Large intestine (tissue), 3 donors: ENCODE measurements around the gene IL17C. TPM values are rescaled to one million over a fixed set of nuclear protein-coding genes. Genes with fewer than 3 reads are reported as not detected.
"Not testable (repeated sequence)": the region's sequence is repeated elsewhere in the genome, so short reads cannot be mapped to it uniquely, and the experiment has no call there.

ENCODE experiments used
- DNase-seq, 2 donors: peaks; one replicate each; pipeline versions ENCODE4 v3.0.0 to v3.0.0-alpha.2; 2013
- H3K27ac ChIP-seq: one replicate; pipeline ENCODE4 v1.5.1; 2013; ENCODE audit warnings: low read length
- H3K27me3 ChIP-seq: 2 replicates; pipeline ENCODE4 v1.6.1; 2013; ENCODE audit warnings: low read length; ENCODE audit not compliant: control insufficient read depth, insufficient read depth
- H3K36me3 ChIP-seq: 2 replicates; pipeline ENCODE4 v1.6.1; 2013; ENCODE audit warnings: low read length; ENCODE audit not compliant: control insufficient read depth, insufficient read depth
- H3K4me1 ChIP-seq: one replicate; pipeline ENCODE4 v1.6.1; 2013; ENCODE audit warnings: low read length; ENCODE audit not compliant: control insufficient read depth, insufficient read depth
- H3K4me3 ChIP-seq: one replicate; pipeline ENCODE4 v1.5.1; 2013; ENCODE audit warnings: low read length
- H3K9me3 ChIP-seq: one replicate; pipeline ENCODE4 v1.6.1; 2013; ENCODE audit warnings: mild to moderate bottlenecking, low read depth, low read length, moderate library complexity; ENCODE audit not compliant: control insufficient read depth
- WGBS: methylation state at CpG from one replicate; pipeline ENCODE4 v1.1.5; 2013; ENCODE audit warnings: low lambda C conversion rate; ENCODE audit not compliant: insufficient coverage; 5-methylcytosine and 5-hydroxymethylcytosine counted together
- polyA plus RNA-seq: library from polyadenylated mRNA; unstranded; fragments of 120-200 nt; gene quantifications from one replicate; pipeline ENCODE4 v1.2.1, GENCODE V29; 2013

Gene IL17C
- polyA plus RNA-seq, 1 donor, result not detected

- H3K4me3 ChIP-seq, result peak overlapping the region; percentile 100
- peaks cover 7% of the 10 kb centered on the region for H3K36me3 ChIP-seq
- peaks cover 10% of the 10 kb centered on the region for H3K4me1 ChIP-seq
- no CpG with 5 or more reads among the region's 49 CpGs for WGBS
- H3K27ac ChIP-seq, result peak overlapping the region; percentile 70
- peak in 1 of 2 donors; percentile 29 for DNase-seq
- no peaks in the 10 kb centered on the region for H3K27me3 ChIP-seq
- H3K9me3 ChIP-seq, result no peaks in the 10 kb centered on the region
Measured at GRCh38 chr16:88662222-88662842, 24.0 kb downstream of the IL17C start.

DNA sequence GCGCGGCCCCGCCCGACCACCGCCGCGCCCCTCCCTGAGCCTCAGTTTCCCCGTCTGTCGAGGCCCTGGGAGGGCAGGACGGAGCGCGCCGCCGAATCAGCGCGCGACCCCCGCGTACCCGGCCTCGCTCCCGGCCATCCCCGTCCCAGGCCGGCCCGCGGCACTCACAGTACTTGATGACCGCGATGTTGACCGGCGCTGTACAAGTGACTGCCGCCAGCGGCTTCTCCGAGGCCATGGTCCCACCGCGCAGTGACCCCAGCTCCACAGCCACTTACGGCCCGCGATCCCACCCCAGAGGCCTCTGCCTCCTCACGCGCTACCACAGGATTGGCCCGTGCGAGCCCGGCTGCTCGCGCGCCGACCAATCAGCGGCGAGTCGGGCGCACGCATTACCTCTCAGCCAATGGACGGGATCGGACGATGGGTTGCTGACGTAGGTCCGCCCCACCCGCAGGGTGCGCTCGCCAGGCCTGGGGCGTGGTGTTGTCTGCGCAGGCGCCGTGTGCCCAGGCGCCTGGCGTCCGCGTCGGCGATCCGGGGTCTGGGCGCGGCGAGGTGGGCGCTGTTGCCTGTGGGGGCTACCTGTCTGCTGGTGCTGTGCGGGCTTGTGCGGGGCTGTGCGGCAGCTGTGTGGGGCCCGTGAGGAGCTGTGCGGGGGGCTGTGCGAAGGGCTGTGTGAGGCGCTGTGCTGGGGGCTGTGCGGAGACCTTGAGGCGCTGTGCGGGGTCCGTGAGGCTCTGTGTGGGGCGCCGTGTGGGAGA, 24.7 kb downstream of the IL17C start, which contains the start of gene MVD:
MVD (minus strand) TSS at position 249 of the 764 bp plus-strand sequence; CDS start at position 238, 11 bp downstream.
- peak; percentile 99 for DNase-seq
- Histone ChIP-seq H3K4me3 (peak within 1 kb of the TSS; percentile 100), H3K4me1 (peaks cover 10% of the 10 kb centered on the region), H3K27me3 (no peaks in the 10 kb centered on the region), H3K9me3 (no peaks in the 10 kb centered on the region), H3K27ac (peak within 1 kb of the TSS; percentile 70), H3K36me3 (peaks cover 1% of the 10 kb centered on the region)
- no CpG with 5 or more reads among the region's 88 CpGs for WGBS

DNA sequence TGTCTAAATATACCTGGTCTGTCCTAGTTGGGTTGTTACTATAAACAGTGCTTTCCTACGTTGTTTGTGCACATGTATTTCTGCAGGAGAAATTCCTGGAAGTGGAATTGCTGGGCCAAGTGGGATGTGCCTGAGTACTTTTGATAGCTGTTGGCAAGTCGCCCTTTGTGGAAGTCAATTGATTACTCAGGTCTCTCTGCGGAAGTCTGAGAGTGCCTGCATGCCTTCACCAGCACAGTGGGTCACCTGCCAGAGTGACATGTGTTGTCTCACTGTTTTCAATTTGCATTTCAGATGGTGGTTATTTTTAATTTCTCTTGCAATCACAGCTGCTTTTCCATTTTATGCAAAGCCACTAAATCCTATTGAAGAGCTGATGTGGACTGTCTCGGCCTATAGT, 26.8 kb downstream of the IL17C start:
- H3K27me3 ChIP-seq, result no peaks in the 10 kb centered on the region
- H3K4me1 ChIP-seq, result peaks cover 10% of the 10 kb centered on the region
- no peaks in the 10 kb centered on the region for H3K36me3 ChIP-seq
- no peak overlapping the region for H3K4me3 ChIP-seq
- 100% methylated on average over 1 of the region's 4 CpGs for whole genome bisulfite sequencing
- H3K27ac ChIP-seq, result no peak overlapping the region
- H3K9me3 ChIP-seq, result no peaks in the 10 kb centered on the region
- DNase-seq, result no peak

DNA sequence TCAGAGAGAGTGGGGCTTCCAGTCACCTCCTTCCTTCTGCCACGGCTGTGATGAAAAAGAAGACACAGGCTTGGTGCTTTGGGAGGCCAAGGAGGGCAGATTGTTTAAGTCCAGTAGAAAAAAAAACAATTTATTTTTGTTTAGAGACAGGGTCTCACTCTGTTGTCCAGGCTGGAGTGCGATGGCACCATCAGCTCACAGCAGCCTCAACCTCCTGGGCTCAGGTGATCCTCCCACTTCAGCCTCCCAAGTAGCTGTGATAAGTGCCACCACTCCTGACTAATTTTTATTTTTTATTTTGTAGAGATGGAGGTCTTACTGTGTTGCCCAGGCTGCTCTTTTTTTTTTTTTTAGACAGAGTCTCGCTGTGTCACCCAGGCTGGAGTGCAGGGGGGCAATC, 27.2 kb downstream of the IL17C start:
- no peak overlapping the region for H3K27ac ChIP-seq
- no peak for DNase-seq
- WGBS, result no CpG with 5 or more reads among the region's 3 CpGs

GRCh38 chr16:88667461-88667860, 29.1 kb downstream of the IL17C start:
- H3K27ac ChIP-seq, result no peak overlapping the region
- H3K4me3 ChIP-seq, result no peak overlapping the region
- no peaks in the 10 kb centered on the region for H3K36me3 ChIP-seq
- no peak for DNase-seq
- H3K27me3 ChIP-seq, result no peaks in the 10 kb centered on the region
- no peaks in the 10 kb centered on the region for H3K9me3 ChIP-seq
- WGBS, result no CpG with 5 or more reads among the region's 5 CpGs
- H3K4me1 ChIP-seq, result peaks cover 3% of the 10 kb centered on the region

More for the DNA sequence above, 27.2 kb downstream of the IL17C start:
- peaks cover 10% of the 10 kb centered on the region for H3K4me1 ChIP-seq
- H3K9me3 ChIP-seq, result no peaks in the 10 kb centered on the region
- H3K4me3 ChIP-seq, result no peak overlapping the region
- H3K36me3 ChIP-seq, result no peaks in the 10 kb centered on the region
- H3K27me3 ChIP-seq, result no peaks in the 10 kb centered on the region

GRCh38 chr16:88669493-88669892, 31.1 kb downstream of the IL17C start:
- H3K36me3 ChIP-seq, DNase-seq, H3K4me1 ChIP-seq, H3K9me3 ChIP-seq, H3K27ac ChIP-seq, H3K4me3 ChIP-seq, H3K27me3 ChIP-seq: not testable (repeated sequence)
- no CpG with 5 or more reads among the region's 8 CpGs for WGBS

DNA sequence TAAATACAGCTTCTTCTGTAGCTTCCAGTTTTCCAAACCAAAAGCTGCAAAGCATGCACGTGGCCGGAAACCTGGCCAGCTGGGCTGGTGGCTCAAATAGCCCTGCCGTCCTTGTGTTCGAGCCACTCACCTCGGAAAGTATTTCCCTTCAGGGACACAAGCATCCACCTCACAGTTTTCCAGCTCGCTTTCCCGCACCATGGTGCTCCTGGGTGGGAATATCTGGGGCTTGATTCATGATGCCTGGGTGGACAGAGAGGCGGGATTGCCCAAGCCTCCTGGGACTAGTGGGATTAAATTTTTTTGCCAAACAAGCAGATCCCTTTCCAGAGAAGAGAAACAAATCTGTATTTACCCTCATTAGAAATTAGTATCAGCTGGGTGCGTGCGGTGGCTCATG, 31.6 kb downstream of the IL17C start:
- no CpG with 5 or more reads among the region's 10 CpGs for WGBS

DNA sequence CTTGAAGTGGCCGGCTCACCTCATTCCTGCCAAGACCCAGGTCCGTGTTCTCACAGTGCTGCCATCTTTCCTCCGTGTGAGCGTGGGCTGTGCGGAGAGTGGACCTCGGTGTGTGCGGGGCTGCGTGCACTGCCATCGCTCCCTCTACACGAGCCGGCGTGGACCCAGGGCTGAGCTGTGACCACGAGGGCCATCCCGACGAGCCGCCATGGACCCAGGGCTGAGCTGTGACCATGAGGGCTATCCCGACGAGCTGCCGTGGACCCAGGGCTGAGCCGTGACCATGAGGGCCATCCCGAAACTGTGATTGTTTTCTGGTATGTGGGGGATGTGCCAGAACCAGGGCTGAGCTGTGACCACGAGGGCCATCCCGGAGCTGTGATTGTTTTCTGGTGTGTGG, 33.4 kb downstream of the IL17C start:
- no peak for DNase-seq
- no peaks in the 10 kb centered on the region for H3K36me3 ChIP-seq
- no CpG with 5 or more reads among the region's 23 CpGs for WGBS

More for the DNA sequence above, 31.6 kb downstream of the IL17C start:
- Histone ChIP-seq H3K27ac (no peak overlapping the region), H3K36me3 (no peaks in the 10 kb centered on the region), H3K4me3 (no peak overlapping the region), H3K9me3 (no peaks in the 10 kb centered on the region), H3K27me3 (no peaks in the 10 kb centered on the region), H3K4me1 (no peaks in the 10 kb centered on the region)
- no peak for DNase-seq

DNA sequence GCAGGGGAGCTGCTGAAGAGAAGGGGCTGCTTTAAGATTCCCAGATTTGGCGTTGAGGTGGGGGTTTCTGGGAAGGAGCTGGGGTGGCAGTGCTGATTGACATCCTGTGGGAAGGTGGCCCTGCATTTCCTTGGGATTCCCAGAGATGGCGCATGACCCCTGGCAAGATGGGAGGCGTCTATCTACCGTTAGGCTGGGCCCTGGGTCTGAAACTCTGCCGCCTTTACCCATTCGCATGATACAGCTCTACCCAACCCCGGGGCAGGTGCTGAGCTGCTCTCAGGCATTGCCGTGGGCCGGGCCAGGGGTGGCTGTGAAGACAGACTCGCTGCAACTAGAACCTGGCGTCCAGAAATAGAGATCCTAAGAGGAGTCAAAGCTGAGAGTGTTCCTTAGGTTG, 34.4 kb downstream of the IL17C start:
- Histone ChIP-seq H3K4me1 (no peaks in the 10 kb centered on the region), H3K27me3 (peaks cover 2% of the 10 kb centered on the region), H3K36me3 (no peaks in the 10 kb centered on the region), H3K4me3 (no peak overlapping the region), H3K9me3 (no peaks in the 10 kb centered on the region), H3K27ac (no peak overlapping the region)
- no peak for DNase-seq
- WGBS, result no CpG with 5 or more reads among the region's 11 CpGs

More for the DNA sequence above, 33.4 kb downstream of the IL17C start:
- Histone ChIP-seq H3K9me3 (no peaks in the 10 kb centered on the region), H3K27ac (no peak overlapping the region), H3K4me1 (no peaks in the 10 kb centered on the region), H3K4me3 (no peak overlapping the region), H3K27me3 (no peaks in the 10 kb centered on the region)

GRCh38 chr16:88673716-88674379, 35.5 kb downstream of the IL17C start:
- Histone ChIP-seq H3K4me1 (no peaks in the 10 kb centered on the region), H3K4me3 (no peak overlapping the region), H3K27me3 (peaks cover 13% of the 10 kb centered on the region), H3K27ac (no peak overlapping the region), H3K36me3 (no peaks in the 10 kb centered on the region), H3K9me3 (no peaks in the 10 kb centered on the region)
- no peak for DNase-seq
- no CpG with 5 or more reads among the region's 19 CpGs for WGBS
